ENCODE measurements around the gene SLC35B2. TPM values are rescaled to one million over a fixed set of nuclear protein-coding genes. Genes with fewer than 3 reads are reported as not detected.

Gene SLC35B2
- total RNA-seq (ENCODE audit: unreplicated experiment) = 71.8 TPM
- long read RNA-seq, transcript SLC35B2-202 (4 exons, 2,043 nt) = major isoform, 103 of 142 reads
- long read RNA-seq, transcript SLC35B2-207 (4 exons, 2,063 nt) = minor isoform, 7 of 142 reads
- long read RNA-seq, transcript SLC35B2-201 (3 exons, 1,898 nt) = minor isoform, 11 of 142 reads
- long read RNA-seq, partial matches to known transcripts = 10 of 142 reads
- long read RNA-seq, other reads (novel, unspliced or antisense) = 8 of 142 reads

GRCh38 chr6:44257025-44257752 lies at the start of gene SLC35B2:
SLC35B2 (minus strand) TSS chr6:44257528; CDS start chr6:44257410, 118 bp downstream.
- DNase-seq = peak; percentile 87
- peaks cover 6% of the 10 kb centered on the region for H3K36me3 Mint-ChIP-seq (ENCODE audit: unreplicated experiment)
- peak within 1 kb of the TSS; percentile 98 for H3K27ac Mint-ChIP-seq (ENCODE audit: unreplicated experiment)

GRCh38 chr6:44306710-44307109 lies 49.4 kb upstream of the SLC35B2 start:
- TF ChIP-seq CTCF (IDR thresholded peaks at IDR 0.05; ENCODE audit: partially characterized antibody, unreplicated experiment) = no peak
- peaks cover 8% of the 10 kb centered on the region for H3K4me1 Mint-ChIP-seq (ENCODE audit: low read depth, unreplicated experiment)

More at GRCh38 chr6:44257025-44257752, at the start of gene SLC35B2:
- H3K27me3 Mint-ChIP-seq (ENCODE audit: unreplicated experiment) = peaks cover 14% of the 10 kb centered on the region
- H3K4me3 Mint-ChIP-seq (ENCODE audit: unreplicated experiment) = peak within 1 kb of the TSS; percentile 100
- TF ChIP-seq CTCF (IDR thresholded peaks at IDR 0.05; ENCODE audit: partially characterized antibody, unreplicated experiment) = peak; percentile 78
- H3K4me1 Mint-ChIP-seq (ENCODE audit: low read depth, unreplicated experiment) = peaks cover 27% of the 10 kb centered on the region
- peaks cover 19% of the 10 kb centered on the region for H3K9me3 Mint-ChIP-seq (ENCODE audit: unreplicated experiment)

GRCh38 chr6:44305200-44305725 lies 47.9 kb upstream of the SLC35B2 start:
- peak overlapping the region; percentile 20 for H3K27ac Mint-ChIP-seq (ENCODE audit: unreplicated experiment)
- H3K36me3 Mint-ChIP-seq (ENCODE audit: unreplicated experiment) = peaks cover 7% of the 10 kb centered on the region
- H3K9me3 Mint-ChIP-seq (ENCODE audit: unreplicated experiment) = no peaks in the 10 kb centered on the region
- peaks cover 6% of the 10 kb centered on the region for H3K4me1 Mint-ChIP-seq (ENCODE audit: low read depth, unreplicated experiment)
- no peak overlapping the region for H3K4me3 Mint-ChIP-seq (ENCODE audit: unreplicated experiment)
- DNase-seq = no peak
- TF ChIP-seq CTCF (IDR thresholded peaks at IDR 0.05; ENCODE audit: partially characterized antibody, unreplicated experiment) = no peak
- H3K27me3 Mint-ChIP-seq (ENCODE audit: unreplicated experiment) = peaks cover 12% of the 10 kb centered on the region

More at GRCh38 chr6:44306710-44307109, 49.4 kb upstream of the SLC35B2 start:
- peaks cover 10% of the 10 kb centered on the region for H3K27me3 Mint-ChIP-seq (ENCODE audit: unreplicated experiment)
- DNase-seq = no peak
- H3K27ac Mint-ChIP-seq (ENCODE audit: unreplicated experiment) = no peak overlapping the region
- peaks cover 7% of the 10 kb centered on the region for H3K36me3 Mint-ChIP-seq (ENCODE audit: unreplicated experiment)
- H3K9me3 Mint-ChIP-seq (ENCODE audit: unreplicated experiment) = no peaks in the 10 kb centered on the region
- H3K4me3 Mint-ChIP-seq (ENCODE audit: unreplicated experiment) = no peak overlapping the region

- peaks cover 2% of the 10 kb centered on the region for H3K4me1 Mint-ChIP-seq (ENCODE audit: low read depth, unreplicated experiment)
- H3K27ac Mint-ChIP-seq (ENCODE audit: unreplicated experiment) = no peak overlapping the region
- H3K4me3 Mint-ChIP-seq (ENCODE audit: unreplicated experiment) = no peak overlapping the region
- peak; percentile 95 for TF ChIP-seq CTCF (IDR thresholded peaks at IDR 0.05; ENCODE audit: partially characterized antibody, unreplicated experiment)
- DNase-seq = peak; percentile 62
- H3K36me3 Mint-ChIP-seq (ENCODE audit: unreplicated experiment) = peaks cover under 1% of the 10 kb centered on the region
- H3K9me3 Mint-ChIP-seq (ENCODE audit: unreplicated experiment) = peaks cover 2% of the 10 kb centered on the region
- peaks cover 12% of the 10 kb centered on the region for H3K27me3 Mint-ChIP-seq (ENCODE audit: unreplicated experiment)
These were observed 47.2 kb upstream of the SLC35B2 start for GRCh38 chr6:44304282-44305199.

All from glutamatergic neuron (in vitro differentiated cells).